Stimulated activated CD8-positive, alpha-beta memory T cell treated with anti-CD3 and anti-CD28 coated beads, Interleukin-7, amount 100 ng/mL, for 48 hours (primary cell): ENCODE results near the gene TSC22D1.
"Not testable (repeated sequence)": the region's sequence is repeated elsewhere in the genome, so short reads cannot be mapped to it uniquely, and the experiment has no call there.

Source experiments
- DNase-seq, 2 donors: peaks; one replicate each; pipeline ENCODE4 v3.0.0-alpha.2; 2020; ENCODE audit warnings: low read depth in 1 of 2; ENCODE audit errors: extremely low read depth in 1 of 2

TSC22D1 gene

GRCh38 chr13:44575741-44576350 lies at the start of gene TSC22D1:
Gene TSC22D1 (minus strand): TSS chr13:44576330. CDS start chr13:44576074, 256 bp downstream.
- peak; percentile 25 to 52 for DNase-seq

- no peak for DNase-seq
Measured at GRCh38 chr13:44622708-44623107, 46.6 kb upstream of the TSC22D1 start.

DNA sequence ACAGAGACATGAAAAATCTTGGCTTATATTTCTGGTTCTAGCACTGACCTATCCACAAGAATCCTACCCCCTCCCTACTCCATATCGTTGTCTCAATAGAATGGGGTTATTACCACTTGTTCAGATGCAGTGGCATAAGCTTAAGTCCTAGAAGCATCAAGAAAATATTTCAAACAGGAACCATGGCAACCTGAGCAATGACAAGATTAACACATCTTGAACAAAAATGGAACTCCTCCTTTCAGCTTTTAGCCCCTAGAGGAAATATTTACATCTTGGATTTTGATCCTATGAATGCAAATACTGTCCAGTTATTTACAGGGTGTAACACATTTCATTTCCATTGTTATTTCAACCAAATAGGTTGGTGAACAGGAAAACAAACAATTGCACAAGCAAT lies 46.1 kb upstream of the TSC22D1 start:
- no peak for DNase-seq

DNA sequence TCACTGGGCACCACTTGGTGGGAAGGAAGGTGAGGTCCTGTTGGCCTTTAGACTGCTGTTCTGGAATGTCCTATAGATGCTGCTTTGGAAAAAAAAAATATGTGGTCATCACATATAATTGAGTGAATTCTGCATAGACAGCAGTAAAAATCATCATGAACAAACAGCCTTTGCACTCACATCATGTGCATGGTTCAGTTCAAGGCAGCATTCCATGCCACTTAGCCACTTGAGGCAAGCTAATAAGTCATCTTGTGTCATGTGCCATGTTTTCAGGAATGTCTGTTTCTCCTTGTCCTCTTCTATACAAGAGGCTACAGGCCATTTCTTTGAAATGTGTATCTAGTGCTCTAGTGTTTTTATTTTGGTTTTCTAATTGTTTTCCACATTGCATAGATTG lies 43.9 kb upstream of the TSC22D1 start:
- DNase-seq = no peak

GRCh38 chr13:44619651-44620050 lies 43.5 kb upstream of the TSC22D1 start:
- DNase-seq = no peak

GRCh38 chr13:44618326-44618725 lies 42.2 kb upstream of the TSC22D1 start:
- DNase-seq = no peak

DNA sequence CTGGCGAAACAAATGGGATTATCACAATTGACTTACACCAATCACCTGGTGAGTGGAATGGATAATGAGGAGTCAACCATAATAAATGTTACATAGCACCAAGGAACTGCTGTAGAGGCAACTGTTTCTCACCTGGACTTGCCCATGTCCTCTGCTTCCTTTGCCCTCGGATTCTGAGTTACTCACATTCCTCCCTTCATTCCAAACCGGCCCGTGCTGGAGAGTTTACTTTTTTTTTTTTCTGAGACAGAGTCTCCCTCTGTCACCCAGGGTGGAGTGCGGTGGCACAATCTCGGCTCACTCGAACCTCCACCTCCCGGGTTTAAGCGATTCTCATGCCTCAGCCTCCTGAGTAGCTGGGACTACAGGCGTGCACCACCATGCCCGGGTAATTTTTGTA lies 41.5 kb upstream of the TSC22D1 start:
- DNase-seq = no peak

- DNase-seq = no peak
Measured at GRCh38 chr13:44609137-44609536, 33.0 kb upstream of the TSC22D1 start.

DNA sequence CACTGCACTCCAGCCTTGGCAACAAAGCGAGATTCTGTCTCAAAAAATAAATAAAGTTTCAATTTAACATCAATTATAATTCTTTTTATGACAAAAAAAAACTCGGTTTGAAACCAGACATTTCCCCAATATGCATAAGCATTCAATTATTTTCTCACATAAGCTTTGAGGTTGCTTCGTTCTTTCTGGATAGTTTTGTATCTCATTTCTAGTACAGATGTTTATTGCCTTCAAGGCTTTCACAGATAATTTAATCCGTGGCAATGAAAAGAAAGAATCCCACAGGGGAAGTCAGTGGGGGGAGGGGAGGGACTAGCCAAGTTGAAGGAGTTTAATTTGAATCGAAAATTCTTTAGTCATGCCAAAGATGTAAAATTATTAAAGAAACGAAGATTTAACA lies 29.6 kb upstream of the TSC22D1 start:
- DNase-seq = no peak

DNA sequence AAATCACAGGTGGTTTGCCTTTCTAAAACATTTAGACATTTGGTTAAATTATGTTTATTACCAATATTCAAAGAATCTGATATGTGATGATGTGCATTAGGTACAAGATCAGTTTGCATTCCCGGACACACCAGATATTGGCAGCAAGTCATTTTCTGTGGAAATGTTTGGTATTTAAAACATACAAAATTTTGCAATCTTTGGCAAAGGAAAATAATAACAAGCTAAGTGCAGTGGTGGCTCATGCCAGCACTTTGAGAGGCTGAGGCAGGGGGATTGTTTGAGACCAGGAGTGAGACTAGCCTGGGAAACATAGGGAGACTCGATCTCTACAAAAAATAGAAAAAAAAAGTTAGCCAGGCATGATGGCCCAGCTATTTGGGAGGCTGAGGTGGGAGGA lies 29.1 kb upstream of the TSC22D1 start:
- no peak for DNase-seq

DNA sequence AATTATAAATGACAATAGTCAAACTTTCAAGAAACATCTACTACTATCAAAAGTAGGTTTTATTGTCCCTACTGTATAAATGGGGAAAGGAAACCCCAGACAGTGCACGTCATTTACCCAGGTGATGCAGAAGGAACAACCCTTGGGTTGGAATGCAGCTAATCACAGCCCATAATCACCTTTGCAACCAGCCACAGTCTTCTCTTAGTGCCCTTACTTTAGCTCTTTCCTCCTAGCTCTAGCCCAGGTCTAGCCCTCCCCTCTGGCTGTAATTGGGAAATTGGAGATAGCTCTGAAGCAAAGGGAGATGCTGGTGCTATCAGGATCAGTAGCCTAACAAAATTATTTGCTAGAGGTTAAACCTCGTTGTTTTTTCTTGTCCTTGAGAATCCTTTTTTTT lies 25.5 kb upstream of the TSC22D1 start:
- DNase-seq = no peak

- not testable (repeated sequence) for DNase-seq
Measured at GRCh38 chr13:44593861-44594592, 17.9 kb upstream of the TSC22D1 start.

- DNase-seq = no peak
Measured at GRCh38 chr13:44592216-44592847, 16.2 kb upstream of the TSC22D1 start.

- no peak for DNase-seq
Measured at GRCh38 chr13:44591316-44591715, 15.2 kb upstream of the TSC22D1 start.

- no peak for DNase-seq
Measured at GRCh38 chr13:44583137-44583536, 7.0 kb upstream of the TSC22D1 start.

- no peak for DNase-seq
Measured at GRCh38 chr13:44578067-44578400, 1.9 kb upstream of the TSC22D1 start.

GRCh38 chr13:44577236-44578066 lies 1.3 kb upstream of the TSC22D1 start:
- DNase-seq = peak; percentile 82 to 91

- DNase-seq = no peak
Measured at GRCh38 chr13:44576351-44577235, 463 bp upstream of the TSC22D1 start.

GRCh38 chr13:44575035-44575434 lies 1.1 kb downstream of the TSC22D1 start:
- DNase-seq = no peak

- no peak for DNase-seq
Measured at GRCh38 chr13:44574466-44574855, 1.7 kb downstream of the TSC22D1 start.
